Ascending aorta (tissue), 2 donors: ENCODE measurements around the gene EED. TPM values are rescaled to one million over a fixed set of nuclear protein-coding genes. Genes with fewer than 3 reads are reported as not detected.

Experiments used
- DNase-seq, 2 donors: peaks; one replicate each; pipeline ENCODE4 v3.0.0-alpha.2; 2019; ENCODE audit warnings: low spot score in 2 of 2
- H3K27ac ChIP-seq, 2 donors: fragments of 200-600 bp; sonication (generic); one replicate each; pipeline ENCODE4 v1.5.1; 2016 to 2017; ENCODE audit warnings: mild to moderate bottlenecking in 1 of 2
- H3K27me3 ChIP-seq: fragments of 200-600 bp; sonication (generic); one replicate; pipeline ENCODE4 v1.5.1; 2017
- H3K36me3 ChIP-seq, 2 donors: fragments of 200-600 bp; sonication (generic); one replicate each; pipeline ENCODE4 v1.5.1; 2016
- H3K4me1 ChIP-seq, 2 donors: fragments of 200-600 bp; sonication (generic); one replicate each; pipeline ENCODE4 v1.5.1; 2016 to 2017; ENCODE audit warnings: mild to moderate bottlenecking in 1 of 2
- H3K4me3 ChIP-seq, 2 donors: fragments of 200-600 bp; sonication (generic); one replicate each; pipeline ENCODE4 v1.5.1; 2016 to 2017; ENCODE audit warnings: mild to moderate bottlenecking in 1 of 2
- H3K9me3 ChIP-seq, 2 donors: fragments of 200-600 bp; sonication (generic); one replicate each; pipeline ENCODE4 v1.5.1; 2016
- CTCF ChIP-seq, 3 experiments: fragments of 200-600 bp in 2 of 3; fragments of 450-650 bp in 1 of 3; sonication (generic) in 2 of 3; IDR thresholded peaks; one replicate each; pipeline ENCODE4 v1.5.1; 2016 to 2019; ENCODE audit warnings: antibody characterized with exemption in 3 of 3, mild to moderate bottlenecking in 1 of 3, moderate library complexity in 1 of 3
- intact Hi-C: fragments of 100-400 bp; cut with DNase I; formaldehyde crosslinking; loops from one replicate; pipeline ENCODE4 v1.15.1; 2023
- total RNA-seq: library from RNA; depleted of rRNA; stranded (reverse); fragments of >200 nt; gene quantifications from one replicate; pipeline ENCODE4 v1.1.0, GENCODE V29; 2016

Gene EED
- total RNA-seq, 1 donor from 2014 or later = 16.1 TPM

GRCh38 chr11:86240164-86240563 lies 4.4 kb upstream of the EED start:
- no peak for DNase-seq
- intact Hi-C loops = loop anchor here (10.0 kb wide), 2 partner anchors 555 to 615 kb away; partner anchors contain the start of genes CCDC89, DLG2 and TMEM126B

GRCh38 chr11:86241956-86242535 lies 2.5 kb upstream of the EED start:
- Histone ChIP-seq H3K27ac (no peak overlapping the region), H3K36me3 (no peaks in the 10 kb centered on the region), H3K27me3 (no peaks in the 10 kb centered on the region), H3K4me1 (peaks cover 3 to 12% of the 10 kb centered on the region in 2 donors), H3K4me3 (no peak overlapping the region), H3K9me3 (no peaks in the 10 kb centered on the region)
- DNase-seq = no peak
- no peak for TF ChIP-seq CTCF (IDR thresholded peaks at IDR 0.05)
- intact Hi-C loops = loop anchor here (10.0 kb wide), 2 partner anchors 557 to 617 kb away; partner anchors contain the start of genes CCDC89, DLG2 and TMEM126B

More at GRCh38 chr11:86240164-86240563, 4.4 kb upstream of the EED start:
- no peak for TF ChIP-seq CTCF (IDR thresholded peaks at IDR 0.05)
- H3K27ac ChIP-seq = no peak overlapping the region
- no peaks in the 10 kb centered on the region for H3K9me3 ChIP-seq
- H3K4me1 ChIP-seq = peaks cover 3% of the 10 kb centered on the region in 2 donors
- H3K27me3 ChIP-seq = no peaks in the 10 kb centered on the region
- no peaks in the 10 kb centered on the region for H3K36me3 ChIP-seq
- no peak overlapping the region for H3K4me3 ChIP-seq

- intact Hi-C loops = loop anchor here (10.0 kb wide), 2 partner anchors 559 to 619 kb away; partner anchors contain the start of genes CCDC89, DLG2 and TMEM126B
- Histone ChIP-seq H3K27me3 (no peaks in the 10 kb centered on the region), H3K36me3 (no peaks in the 10 kb centered on the region), H3K27ac (peak overlapping the region in 1 of 2 donors; percentile 99), H3K4me1 (peaks cover 3 to 13% of the 10 kb centered on the region in 2 donors), H3K4me3 (peak overlapping the region in 1 of 2 donors; percentile 94), H3K9me3 (no peaks in the 10 kb centered on the region)
- no peak for DNase-seq
- TF ChIP-seq CTCF (IDR thresholded peaks at IDR 0.05) = no peak
These were observed 1.2 kb upstream of the EED start for GRCh38 chr11:86243396-86243795.

- peak; percentile 54 to 93 for DNase-seq
- H3K4me3 ChIP-seq = peak overlapping the region; percentile 86 to 94
- peaks cover 3 to 15% of the 10 kb centered on the region in 2 donors for H3K4me1 ChIP-seq
- no peaks in the 10 kb centered on the region for H3K9me3 ChIP-seq
- intact Hi-C loops = loop anchor here (1.0 to 10.0 kb wide), 6 partner anchors 51 to 619 kb away; partner anchors contain the start of genes CCDC89, DLG2, HIKESHI and PICALM
- H3K27me3 ChIP-seq = no peaks in the 10 kb centered on the region
- no peak for TF ChIP-seq CTCF (IDR thresholded peaks at IDR 0.05)
- peak overlapping the region; percentile 98 to 99 for H3K27ac ChIP-seq
- H3K36me3 ChIP-seq = no peaks in the 10 kb centered on the region
These were observed 461 bp upstream of the EED start for GRCh38 chr11:86244063-86244521.

- Histone ChIP-seq H3K9me3 (no peaks in the 10 kb centered on the region), H3K27ac (peak overlapping the region; percentile 98 to 99), H3K4me3 (peak overlapping the region; percentile 86 to 94), H3K4me1 (peaks cover 3 to 15% of the 10 kb centered on the region in 2 donors), H3K36me3 (no peaks in the 10 kb centered on the region), H3K27me3 (no peaks in the 10 kb centered on the region)
- intact Hi-C loops = loop anchor here (2.0 to 10.0 kb wide), 5 partner anchors 53 to 621 kb away; partner anchors contain the start of genes CCDC89, DLG2, PICALM and TMEM126B
- no peak for TF ChIP-seq CTCF (IDR thresholded peaks at IDR 0.05)
- no peak for DNase-seq
These were observed 1.1 kb downstream of the EED start for GRCh38 chr11:86245369-86246292.
